Left renal cortex interstitium (tissue), 4 donors: Measurements from ENCODE around the gene SMCO2. TPM values are rescaled to one million over a fixed set of nuclear protein-coding genes. Genes with fewer than 3 reads are reported as not detected.
"Not testable (repeated sequence)": the region's sequence is repeated elsewhere in the genome, so short reads cannot be mapped to it uniquely, and the experiment has no call there.

ENCODE experiments used
- DNase-seq, 4 donors: peaks; one replicate each; pipeline ENCODE4 v3.0.0-alpha.2; 2013; ENCODE audit warnings: low read depth in 4 of 4, low spot score in 2 of 4, missing footprints in 1 of 4
- polyA plus RNA-seq, 4 donors: library from polyadenylated mRNA; unstranded; fragments of 120-200 nt; gene quantifications; one replicate each; pipeline ENCODE4 v1.2.1, GENCODE V29; 2013; ENCODE audit not compliant: insufficient read length in 4 of 4

SMCO2 gene
- polyA plus RNA-seq, 4 donors, result 0.18 to 1.4 (median 0.74) TPM

GRCh38 chr12:27523642-27524493 is 77.3 kb downstream of the SMCO2 start, which contains the start of gene PPFIBP1:
Gene PPFIBP1, plus strand, starts transcription at chr12:27524206. Its CDS starts 109,191 bp downstream, at chr12:27633397.
- DNase-seq, result peak; percentile 98 to 99 (median 98)

- DNase-seq, result no peak
Measured at GRCh38 chr12:27524494-27524835, 77.9 kb downstream of the SMCO2 start.

- DNase-seq, result no peak
Measured at GRCh38 chr12:27524839-27525753, 78.6 kb downstream of the SMCO2 start.

GRCh38 chr12:27527512-27527911 is 81.0 kb downstream of the SMCO2 start:
- DNase-seq, result no peak

- no peak for DNase-seq
Measured at GRCh38 chr12:27528788-27529187, 82.3 kb downstream of the SMCO2 start.

GRCh38 chr12:27530157-27530922 is 83.8 kb downstream of the SMCO2 start:
- DNase-seq, result no peak

- no peak for DNase-seq
Measured at GRCh38 chr12:27531896-27532295, 85.4 kb downstream of the SMCO2 start.

GRCh38 chr12:27534060-27534764 is 87.7 kb downstream of the SMCO2 start:
- DNase-seq, result no peak

- DNase-seq, result no peak
Measured at GRCh38 chr12:27534765-27535161, 88.2 kb downstream of the SMCO2 start.

GRCh38 chr12:27535318-27535717 is 88.8 kb downstream of the SMCO2 start:
- DNase-seq, result no peak

- DNase-seq, result no peak
Measured at GRCh38 chr12:27537855-27538675, 91.5 kb downstream of the SMCO2 start.

- no peak for DNase-seq
Measured at GRCh38 chr12:27539191-27539631, 92.7 kb downstream of the SMCO2 start.

- DNase-seq, result no peak
Measured at GRCh38 chr12:27541031-27541719, 94.6 kb downstream of the SMCO2 start.

- DNase-seq, result no peak
Measured at GRCh38 chr12:27542628-27543027, 96.1 kb downstream of the SMCO2 start.

- DNase-seq, result not testable (repeated sequence)
Measured at GRCh38 chr12:27544858-27545257, 98.3 kb downstream of the SMCO2 start.

GRCh38 chr12:27545665-27546064 is 99.1 kb downstream of the SMCO2 start:
- no peak for DNase-seq

- DNase-seq, result no peak
Measured at GRCh38 chr12:27547592-27547991, 101.1 kb downstream of the SMCO2 start.
